ENCODE measurements around the gene KIF1A.

KIF1A gene

DNA sequence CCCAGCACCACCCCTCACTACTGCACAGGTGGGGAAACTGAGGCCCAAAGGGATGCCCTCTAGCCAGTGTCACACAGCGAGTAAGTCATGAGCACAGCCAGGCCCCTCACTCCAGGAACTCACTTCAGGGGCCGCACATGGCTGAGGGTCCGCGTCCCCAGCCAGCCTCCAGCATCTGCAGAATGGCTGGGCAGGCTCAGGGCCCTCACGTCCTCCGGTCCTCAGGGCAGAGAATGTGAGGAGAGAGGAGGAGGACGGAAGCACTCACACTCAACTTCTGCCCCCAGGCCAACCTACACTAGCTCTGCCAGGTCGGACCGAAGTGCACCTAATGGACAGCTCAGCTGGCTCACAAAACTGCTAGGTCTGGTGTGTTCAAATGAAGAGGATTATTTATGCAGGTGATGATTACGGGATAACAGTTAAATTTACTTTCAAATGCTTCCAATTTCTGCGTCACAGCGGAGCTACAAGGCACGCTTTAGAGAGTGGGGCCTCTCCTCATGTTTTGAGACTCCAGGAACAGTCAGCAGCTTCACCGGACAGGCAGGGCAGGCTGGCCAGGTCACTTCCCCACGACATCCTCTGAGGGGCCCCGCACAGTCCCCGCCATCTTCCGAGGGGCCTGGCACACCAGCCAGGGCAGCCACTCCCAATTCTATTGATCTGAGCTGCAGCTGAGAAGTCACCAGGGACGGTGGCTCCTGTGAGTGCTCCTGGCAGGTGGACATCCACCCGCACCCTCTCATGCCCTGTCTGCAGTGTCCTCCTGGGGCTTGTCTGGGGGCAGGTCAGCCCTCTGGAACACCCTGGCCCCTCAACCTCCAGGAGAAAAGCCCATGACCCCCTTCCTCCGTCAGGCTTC is 26.5 kb downstream of the KIF1A start:
- DNase-seq (ENCODE audit: insufficient read length) (no peak), FAIRE-seq (no peak)
- no peak for TF ChIP-seq POLR2A (IDR thresholded peaks at IDR 0.05; ENCODE audit: low read depth, low read length)
- TF ChIP-seq POLR2AphosphoS5 (IDR thresholded peaks at IDR 0.05; ENCODE audit: low read depth, low read length): no peak
- TF ChIP-seq TAF1 (IDR thresholded peaks at IDR 0.05; ENCODE audit: borderline replicate concordance, low read depth, low read length): no peak

DNA sequence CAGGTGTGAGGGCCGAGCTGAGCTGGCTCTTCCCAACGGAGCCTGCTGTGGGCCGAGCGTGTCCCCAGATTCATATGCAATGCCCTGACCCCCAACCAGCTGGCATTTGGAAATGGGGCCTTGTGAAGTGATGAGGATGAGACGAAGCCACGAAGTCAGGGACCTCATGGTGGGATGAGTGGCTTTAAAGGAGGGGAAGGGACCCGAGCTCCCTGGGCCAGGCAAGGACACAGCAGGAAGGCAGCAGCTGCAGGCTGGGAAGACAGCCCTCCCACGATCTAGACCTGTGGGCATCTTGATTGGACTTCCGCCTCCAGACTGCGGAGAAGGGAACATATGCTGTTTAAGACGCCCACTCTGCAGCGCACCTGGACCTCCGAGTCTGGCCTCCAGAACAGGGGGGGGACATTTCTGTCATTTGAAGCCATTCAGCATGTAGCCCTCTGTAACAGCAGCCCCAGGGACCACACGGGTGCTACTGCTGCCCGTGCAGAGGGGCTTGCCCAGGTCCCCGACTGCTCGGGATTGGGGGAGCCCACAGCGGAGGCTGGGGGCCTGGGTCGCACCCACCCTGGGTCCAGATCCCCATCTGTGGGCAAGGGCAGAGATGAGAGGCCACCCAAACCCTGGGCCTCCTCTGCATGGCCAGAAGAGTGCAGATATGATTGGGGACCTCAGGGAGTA is 27.2 kb downstream of the KIF1A start:
- FAIRE-seq (no peak), DNase-seq (ENCODE audit: insufficient read length) (no peak)
- no peak for TF ChIP-seq TAF1 (IDR thresholded peaks at IDR 0.05; ENCODE audit: borderline replicate concordance, low read depth, low read length)
- TF ChIP-seq POLR2AphosphoS5 (IDR thresholded peaks at IDR 0.05; ENCODE audit: low read depth, low read length): no peak
- TF ChIP-seq POLR2A (IDR thresholded peaks at IDR 0.05; ENCODE audit: low read depth, low read length): no peak

DNA sequence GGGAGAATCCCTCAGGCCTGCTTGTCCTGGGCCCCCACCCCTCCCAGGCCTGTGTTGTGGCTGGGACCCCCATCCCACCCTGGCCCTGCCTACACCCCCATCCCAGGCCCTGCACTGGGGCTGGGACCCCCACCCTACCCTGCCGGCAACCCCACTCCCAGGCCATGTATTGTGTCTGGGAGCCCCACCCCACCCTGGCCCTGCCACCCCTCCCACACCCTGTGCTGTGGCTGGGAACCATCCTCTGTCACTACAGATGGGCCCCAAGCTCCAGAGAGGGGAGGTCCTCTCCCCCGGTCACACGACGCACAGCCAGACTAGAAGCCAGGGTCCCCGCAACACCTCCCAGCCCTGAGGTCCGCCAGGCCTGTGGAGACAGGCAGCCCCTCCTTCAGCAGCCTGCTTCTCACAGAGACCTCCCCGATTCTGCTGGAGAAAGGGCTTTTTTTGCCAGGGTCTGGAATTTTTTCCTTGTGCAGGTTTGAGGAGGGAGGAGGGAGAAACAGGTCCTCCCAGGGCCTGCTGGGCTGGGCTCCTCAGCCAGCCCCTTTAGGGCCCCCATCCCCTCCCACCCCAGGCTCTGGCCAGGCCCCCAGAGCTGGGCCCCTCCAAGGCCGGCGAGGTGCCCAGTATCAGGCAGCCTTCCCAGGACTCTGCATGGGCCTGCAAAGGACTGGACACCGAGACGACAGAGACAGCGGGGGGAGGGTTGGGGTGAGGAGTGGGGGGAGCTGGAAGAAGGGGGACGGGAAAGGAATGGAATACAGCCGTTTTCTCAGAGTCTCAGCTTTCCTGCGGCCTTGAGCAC is 28.0 kb downstream of the KIF1A start:
- FAIRE-seq (no peak), DNase-seq (ENCODE audit: insufficient read length) (no peak)
- TF ChIP-seq TAF1 (IDR thresholded peaks at IDR 0.05; ENCODE audit: borderline replicate concordance, low read depth, low read length): no peak
- TF ChIP-seq POLR2A (IDR thresholded peaks at IDR 0.05; ENCODE audit: low read depth, low read length): no peak
- no peak for TF ChIP-seq POLR2AphosphoS5 (IDR thresholded peaks at IDR 0.05; ENCODE audit: low read depth, low read length)

DNA sequence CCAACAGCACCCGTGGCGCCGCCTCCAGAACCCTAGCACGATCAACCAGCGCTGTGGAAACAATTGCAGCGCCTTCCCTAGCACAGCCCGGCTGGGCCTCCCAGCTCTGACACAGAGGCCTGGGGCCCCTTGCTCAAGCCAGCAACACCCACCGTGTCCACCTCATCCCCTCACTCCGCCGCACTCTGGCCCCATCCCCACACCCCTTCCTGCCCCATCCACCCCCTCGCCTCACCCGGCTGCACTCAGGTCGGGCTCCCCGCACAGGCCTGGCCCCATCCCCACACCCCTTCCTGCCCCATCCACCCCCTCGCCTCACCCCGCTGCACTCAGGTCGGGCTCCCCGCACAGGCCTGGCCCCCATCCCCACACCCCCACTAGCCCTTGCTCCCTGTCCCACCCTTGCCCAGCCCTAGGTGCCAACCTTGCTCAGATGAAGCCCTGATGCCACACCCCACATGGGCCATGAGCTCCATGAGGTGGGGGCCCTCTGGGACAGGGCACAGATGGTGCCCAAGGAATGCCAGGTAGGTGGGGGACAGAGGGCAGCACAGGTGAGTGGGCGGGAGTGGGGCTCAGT is 28.7 kb downstream of the KIF1A start:
- no peak for DNase-seq (ENCODE audit: insufficient read length)
- no peak for FAIRE-seq
- TF ChIP-seq POLR2A (IDR thresholded peaks at IDR 0.05; ENCODE audit: low read depth, low read length): no peak
- no peak for TF ChIP-seq TAF1 (IDR thresholded peaks at IDR 0.05; ENCODE audit: borderline replicate concordance, low read depth, low read length)
- TF ChIP-seq POLR2AphosphoS5 (IDR thresholded peaks at IDR 0.05; ENCODE audit: low read depth, low read length): no peak

DNA sequence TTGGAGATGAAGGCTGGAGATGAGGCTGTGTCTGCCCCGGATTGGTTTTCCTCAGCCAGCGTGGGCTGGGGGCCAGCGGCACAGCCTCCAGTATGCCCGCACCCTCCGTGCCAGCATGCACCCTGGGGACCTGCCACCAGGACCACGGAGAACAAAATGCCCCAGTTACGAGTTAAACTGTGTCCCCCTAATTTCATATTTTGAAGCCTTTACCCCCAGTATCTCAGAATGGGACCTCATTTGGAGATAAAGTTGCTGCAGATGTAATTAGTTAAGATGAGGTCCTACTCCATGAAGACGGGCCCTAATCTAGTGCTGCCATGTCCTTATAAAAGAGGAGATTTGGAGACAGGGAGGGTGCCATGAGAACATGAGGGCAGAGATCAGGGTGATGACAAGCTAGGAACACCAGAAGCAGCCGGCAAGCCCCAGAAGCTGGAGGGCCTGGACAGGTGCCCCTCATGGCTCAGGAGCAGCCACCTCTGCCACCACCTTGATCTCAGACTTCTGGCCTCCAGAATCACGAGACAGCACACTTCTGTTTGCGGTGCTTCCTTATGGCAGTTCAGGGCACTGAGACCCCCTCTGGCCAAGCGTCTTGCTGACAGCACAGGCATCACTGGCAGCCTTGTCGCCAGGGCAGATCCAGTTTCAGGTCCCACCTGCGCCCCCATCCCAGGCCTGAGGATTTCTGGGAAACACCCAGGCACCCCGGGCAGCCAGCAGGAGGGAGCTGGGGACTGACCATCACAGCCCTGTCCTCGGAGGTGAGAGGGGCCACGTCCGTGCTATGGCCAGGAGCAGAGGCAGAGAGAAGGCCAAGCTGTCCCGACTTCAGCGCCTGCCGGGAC is 29.4 kb downstream of the KIF1A start:
- FAIRE-seq (no peak), DNase-seq (ENCODE audit: insufficient read length) (no peak)
- TF ChIP-seq POLR2AphosphoS5 (IDR thresholded peaks at IDR 0.05; ENCODE audit: low read depth, low read length) (no peak), POLR2A (IDR thresholded peaks at IDR 0.05; ENCODE audit: low read depth, low read length) (no peak), TAF1 (IDR thresholded peaks at IDR 0.05; ENCODE audit: borderline replicate concordance, low read depth, low read length) (no peak)

DNA sequence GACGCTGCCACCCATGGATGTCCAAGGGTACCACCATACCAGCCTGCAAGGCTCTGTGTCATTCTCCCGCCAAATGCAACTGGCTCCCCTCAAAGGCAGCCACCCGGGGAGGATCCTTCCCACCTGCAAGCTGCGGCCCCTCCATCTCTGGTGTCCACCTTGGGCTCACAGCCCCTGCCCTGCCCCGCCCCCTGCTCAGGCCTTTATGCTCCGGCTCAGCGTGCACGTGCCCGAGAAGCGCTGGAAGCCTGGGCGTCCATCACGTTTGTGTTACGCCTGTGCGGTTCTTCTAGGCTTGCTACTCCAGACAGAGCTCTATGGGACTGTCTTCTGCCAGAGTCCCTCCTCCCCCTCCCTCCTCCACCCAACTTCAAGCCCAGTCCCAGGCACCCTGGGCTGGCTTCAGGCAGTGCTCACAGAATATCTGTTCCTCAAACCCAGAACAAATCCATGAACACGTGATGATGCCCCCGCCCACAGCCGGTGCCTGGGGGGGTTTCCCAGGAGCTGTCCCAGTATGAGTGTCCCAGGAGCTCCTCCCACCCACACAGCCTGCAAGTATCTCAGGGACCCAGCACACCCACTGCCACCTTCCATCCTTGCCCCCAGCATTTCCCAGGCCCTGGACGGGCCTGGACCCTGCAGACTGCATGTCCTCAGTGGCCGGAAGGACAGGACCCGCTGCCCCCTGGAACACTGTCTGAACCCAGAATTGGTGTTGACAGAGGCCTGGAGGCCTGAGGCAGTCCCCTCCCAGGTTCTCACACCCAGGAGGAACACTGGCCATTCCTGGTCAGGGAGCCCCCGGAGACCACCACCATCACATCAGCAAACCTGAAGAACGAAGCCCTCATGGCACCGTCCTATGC is 30.3 kb downstream of the KIF1A start:
- no peak for TF ChIP-seq TAF1 (IDR thresholded peaks at IDR 0.05; ENCODE audit: borderline replicate concordance, low read depth, low read length)
- TF ChIP-seq POLR2AphosphoS5 (IDR thresholded peaks at IDR 0.05; ENCODE audit: low read depth, low read length): no peak
- TF ChIP-seq POLR2A (IDR thresholded peaks at IDR 0.05; ENCODE audit: low read depth, low read length): no peak
- DNase-seq (ENCODE audit: insufficient read length): no peak
- no peak for FAIRE-seq

DNA sequence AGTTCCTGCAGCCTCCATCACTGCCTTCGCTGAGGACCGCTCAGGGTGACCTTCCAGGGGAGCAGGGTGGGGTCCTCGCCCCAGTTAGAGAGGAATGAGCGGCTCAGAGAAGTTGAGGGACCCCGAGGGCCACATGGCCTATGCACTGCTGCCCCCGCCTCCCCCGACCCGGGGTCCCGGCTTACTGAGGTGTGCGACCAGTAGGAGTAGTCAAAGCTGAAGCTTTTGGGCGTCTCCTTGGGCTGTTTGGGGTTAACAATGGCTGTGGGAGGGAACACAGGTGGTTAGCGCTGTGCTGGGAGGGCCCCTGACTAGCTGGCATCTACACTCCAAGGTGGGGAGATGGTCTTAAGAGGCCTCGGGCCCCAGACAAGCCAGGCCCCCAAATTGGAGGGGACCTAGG is 31.0 kb downstream of the KIF1A start:
- no peak for FAIRE-seq
- no peak for TF ChIP-seq POLR2A (IDR thresholded peaks at IDR 0.05; ENCODE audit: low read depth, low read length)
- no peak for TF ChIP-seq POLR2AphosphoS5 (IDR thresholded peaks at IDR 0.05; ENCODE audit: low read depth, low read length)
- no peak for TF ChIP-seq TAF1 (IDR thresholded peaks at IDR 0.05; ENCODE audit: borderline replicate concordance, low read depth, low read length)
- no peak for DNase-seq (ENCODE audit: insufficient read length)

DNA sequence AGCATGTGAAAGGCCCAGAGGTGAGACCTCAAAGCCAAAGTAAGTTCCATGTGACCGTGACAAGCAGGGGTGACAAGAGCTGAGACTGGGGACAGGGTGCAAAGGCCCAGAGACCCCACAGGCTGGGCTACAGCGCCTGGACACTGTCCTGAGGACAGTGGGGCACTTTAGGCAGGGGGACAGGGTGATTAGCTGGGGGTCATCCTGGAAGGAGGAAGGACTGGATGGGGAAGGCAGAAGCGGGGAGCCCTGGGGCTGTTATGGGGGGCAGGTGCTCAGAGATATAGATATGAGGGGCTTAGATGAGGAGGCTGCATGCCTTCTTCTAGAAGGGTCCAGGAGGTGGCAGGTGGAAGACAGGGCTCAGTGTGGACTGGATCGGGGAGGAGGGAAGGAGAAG is 31.5 kb downstream of the KIF1A start:
- FAIRE-seq (no peak), DNase-seq (ENCODE audit: insufficient read length) (no peak)
- TF ChIP-seq POLR2A (IDR thresholded peaks at IDR 0.05; ENCODE audit: low read depth, low read length): no peak
- TF ChIP-seq POLR2AphosphoS5 (IDR thresholded peaks at IDR 0.05; ENCODE audit: low read depth, low read length): no peak
- no peak for TF ChIP-seq TAF1 (IDR thresholded peaks at IDR 0.05; ENCODE audit: borderline replicate concordance, low read depth, low read length)

DNA sequence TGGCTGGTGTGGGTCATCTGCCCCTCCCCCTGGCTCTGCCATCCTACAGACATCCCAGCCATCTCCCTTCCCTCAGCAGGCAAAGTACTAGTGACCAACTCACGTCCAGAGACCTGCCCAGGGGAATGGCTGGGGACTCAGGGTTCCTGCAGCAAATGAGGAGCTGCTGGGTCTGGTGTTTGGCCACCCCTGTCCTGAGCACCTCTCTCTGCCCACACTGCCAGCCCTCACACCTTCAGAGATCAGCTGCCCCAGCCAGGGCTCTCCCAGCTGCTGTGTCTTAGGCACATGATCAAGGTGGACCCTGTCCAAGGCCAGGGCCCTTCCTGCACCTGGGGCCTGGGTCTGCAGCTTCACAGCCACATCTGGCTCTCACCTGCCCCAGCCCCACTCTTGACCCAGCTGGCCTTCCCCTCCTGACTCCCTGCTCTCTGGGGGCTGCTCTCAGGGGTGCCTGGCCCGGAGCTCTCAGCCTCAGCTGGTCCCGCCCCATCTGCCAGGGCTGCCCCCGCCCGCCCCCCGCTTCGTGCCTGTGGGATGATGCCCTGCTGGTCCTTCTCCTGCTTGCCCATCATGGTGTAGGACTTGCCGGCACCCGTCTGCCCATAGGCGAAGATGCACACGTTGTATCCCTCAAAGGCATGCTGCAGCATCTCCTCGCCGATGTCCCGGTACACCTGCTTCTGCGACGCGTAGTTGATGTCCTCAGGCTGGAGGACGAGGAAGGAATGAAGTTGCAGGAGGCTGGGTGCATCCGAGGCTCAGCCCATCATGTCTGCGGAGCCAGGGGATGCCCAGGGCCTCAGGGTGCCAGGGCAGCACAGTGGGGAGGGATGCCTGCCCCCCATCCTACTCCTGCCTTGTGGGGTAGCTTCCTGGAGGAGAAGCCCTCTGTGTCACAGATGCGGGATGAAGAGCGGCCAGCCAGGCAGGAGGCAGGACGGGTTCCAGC is 32.2 kb downstream of the KIF1A start:
- no peak for FAIRE-seq
- TF ChIP-seq TAF1 (IDR thresholded peaks at IDR 0.05; ENCODE audit: borderline replicate concordance, low read depth, low read length) (no peak), POLR2A (IDR thresholded peaks at IDR 0.05; ENCODE audit: low read depth, low read length) (no peak), POLR2AphosphoS5 (IDR thresholded peaks at IDR 0.05; ENCODE audit: low read depth, low read length) (no peak)
- DNase-seq (ENCODE audit: insufficient read length): no peak
